GM21526 (cell line): ENCODE data around the gene SRXN1.

Source experiments
- ATAC-seq: cut with Tn5 transposase; IDR thresholded peaks from one replicate; pipeline ENCODE4 v1.9.1; 2021; ENCODE audit warnings: moderate library complexity; ENCODE audit not compliant: unreplicated experiment, low FRiP score

The SRXN1 gene

GRCh38 chr20:637559-637958 is 15.4 kb downstream of the SRXN1 start:
- ATAC-seq = no peak

GRCh38 chr20:635893-636338 is 17.1 kb downstream of the SRXN1 start:
- ATAC-seq = no peak

- no peak for ATAC-seq
Measured at GRCh38 chr20:635028-635892, 17.7 kb downstream of the SRXN1 start.

- ATAC-seq = no peak
Measured at GRCh38 chr20:634148-634925, 18.7 kb downstream of the SRXN1 start.

- no peak for ATAC-seq
Measured at GRCh38 chr20:631101-631500, 21.9 kb downstream of the SRXN1 start.

GRCh38 chr20:626579-626978 is 26.4 kb downstream of the SRXN1 start:
- ATAC-seq = no peak

GRCh38 chr20:625360-625932 is 27.6 kb downstream of the SRXN1 start:
- no peak for ATAC-seq

- ATAC-seq = no peak
Measured at GRCh38 chr20:623704-624103, 29.3 kb downstream of the SRXN1 start.

GRCh38 chr20:623021-623420 is 30.0 kb downstream of the SRXN1 start:
- no peak for ATAC-seq

GRCh38 chr20:622161-622560 is 30.8 kb downstream of the SRXN1 start:
- ATAC-seq = no peak

GRCh38 chr20:621125-621756 is 31.8 kb downstream of the SRXN1 start:
- ATAC-seq = no peak

- no peak for ATAC-seq
Measured at GRCh38 chr20:620246-620645, 32.8 kb downstream of the SRXN1 start.

- no peak for ATAC-seq
Measured at GRCh38 chr20:618980-619379, 34.0 kb downstream of the SRXN1 start.

GRCh38 chr20:617934-618690 is 34.9 kb downstream of the SRXN1 start:
- ATAC-seq = no peak

GRCh38 chr20:615514-615913 is 37.5 kb downstream of the SRXN1 start:
- ATAC-seq = no peak

- ATAC-seq = no peak
Measured at GRCh38 chr20:611843-612185, 41.2 kb downstream of the SRXN1 start.

- ATAC-seq = no peak
Measured at GRCh38 chr20:611047-611842, 41.8 kb downstream of the SRXN1 start.

GRCh38 chr20:610130-611046 is 42.6 kb downstream of the SRXN1 start, which contains the start of gene TCF15:
TSS of gene TCF15 (minus strand) at chr20:610309. CDS start at chr20:610237, 72 bp downstream.
- ATAC-seq = no peak
